Activated gamma-delta T cell treated with Interleukin-2 at 50 U/mL for 16 hours (primary cell): Measurements from ENCODE around the gene NR1H4.
"Not testable (repeated sequence)": the region's sequence is repeated elsewhere in the genome, so short reads cannot be mapped to it uniquely, and the experiment has no call there.

Experiments
- DNase-seq: peaks from one replicate; pipeline ENCODE4 v3.0.0-alpha.2; 2020

The NR1H4 gene

DNA sequence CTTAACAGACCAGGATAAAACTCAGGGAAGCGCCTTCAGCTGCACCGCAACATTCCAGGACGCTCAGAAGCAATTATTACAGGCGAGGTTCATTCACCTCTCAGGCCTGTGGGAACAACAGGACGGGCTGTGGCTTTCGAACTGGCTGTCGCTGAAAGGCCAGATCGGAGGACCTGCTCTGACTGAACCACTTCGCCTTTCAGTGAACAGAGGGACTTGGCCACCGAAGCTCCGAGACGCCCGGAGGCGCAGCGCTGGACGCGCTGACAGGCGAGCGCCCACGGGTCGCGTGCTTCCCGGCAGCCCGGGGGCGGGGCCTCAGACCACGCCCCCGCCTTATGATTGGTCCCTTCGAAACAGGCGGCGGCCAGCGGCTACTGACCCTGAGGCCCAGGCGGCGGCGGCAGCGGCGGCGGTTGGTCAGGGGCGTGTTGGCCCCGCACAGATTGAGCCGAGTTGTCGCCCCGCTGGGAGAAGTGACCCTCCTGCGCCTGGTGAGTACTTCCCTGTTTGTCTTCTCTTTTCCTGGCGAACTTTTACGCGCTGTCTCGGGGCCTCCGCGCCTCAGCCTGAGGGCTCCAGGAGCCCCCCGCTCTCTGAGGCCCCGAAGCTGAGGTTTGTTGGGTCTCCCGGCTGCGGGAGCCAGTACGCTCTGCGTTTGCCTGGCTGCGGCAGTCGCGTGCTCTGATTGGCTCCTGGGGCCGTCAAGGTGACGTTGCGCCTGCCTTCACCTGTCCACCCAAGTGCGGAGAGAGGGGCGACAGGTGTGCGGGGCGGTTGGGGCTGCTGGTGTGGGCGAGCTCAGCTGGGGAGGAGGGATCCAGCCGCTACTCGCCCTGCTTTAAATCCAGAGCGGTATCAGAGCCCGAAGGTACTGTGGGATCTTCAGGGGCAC is 99.9 kb downstream of the NR1H4 start, which contains the start of gene GAS2L3:
TSS of gene GAS2L3 (plus strand) at position 393 of the 895 bp plus-strand sequence. CDS start 21,221 bp downstream, outside the sequence.
- peak; percentile 14 for DNase-seq

DNA sequence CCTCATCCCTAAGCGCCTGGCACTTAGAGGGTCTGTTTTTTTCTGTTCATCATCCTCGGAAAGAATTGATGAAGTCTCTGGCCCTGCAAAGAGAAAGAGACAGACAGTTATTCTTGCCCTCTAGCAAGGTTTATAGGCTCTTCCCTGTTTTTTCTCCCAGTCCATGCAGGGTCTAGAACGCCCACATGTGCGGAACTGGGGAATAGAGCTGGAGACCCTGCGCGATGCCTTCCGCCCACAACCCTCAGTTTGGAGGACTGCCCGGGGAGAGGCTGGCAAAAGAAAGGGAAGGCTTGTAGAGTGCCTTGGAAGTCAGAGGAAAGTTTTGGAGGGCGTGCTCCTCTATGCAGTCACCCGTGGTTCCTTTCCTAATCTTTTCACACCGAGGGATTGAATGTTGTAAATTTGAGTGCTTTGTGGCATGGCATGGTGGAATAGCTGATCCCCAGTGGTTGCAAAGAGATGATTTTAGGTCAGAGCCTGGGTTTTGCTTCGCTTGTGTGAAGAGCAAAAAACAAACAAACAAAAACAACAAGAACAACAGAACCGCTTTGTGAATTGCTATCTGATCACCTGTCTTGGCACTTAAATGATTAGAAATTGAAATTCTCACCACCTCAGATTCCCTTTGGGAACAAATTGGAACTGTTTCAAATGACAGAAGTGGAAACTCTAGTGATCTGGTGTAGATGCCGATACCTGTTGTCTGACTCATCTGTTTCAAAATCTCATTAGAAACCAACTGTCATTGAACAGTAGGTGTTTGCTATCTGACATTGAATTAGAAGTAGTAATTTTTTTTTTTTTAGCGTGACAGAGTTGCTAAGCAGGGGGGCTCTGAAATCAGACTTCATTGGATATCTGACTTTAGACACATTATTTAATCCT is 100.8 kb downstream of the NR1H4 start:
- DNase-seq = no peak

DNA sequence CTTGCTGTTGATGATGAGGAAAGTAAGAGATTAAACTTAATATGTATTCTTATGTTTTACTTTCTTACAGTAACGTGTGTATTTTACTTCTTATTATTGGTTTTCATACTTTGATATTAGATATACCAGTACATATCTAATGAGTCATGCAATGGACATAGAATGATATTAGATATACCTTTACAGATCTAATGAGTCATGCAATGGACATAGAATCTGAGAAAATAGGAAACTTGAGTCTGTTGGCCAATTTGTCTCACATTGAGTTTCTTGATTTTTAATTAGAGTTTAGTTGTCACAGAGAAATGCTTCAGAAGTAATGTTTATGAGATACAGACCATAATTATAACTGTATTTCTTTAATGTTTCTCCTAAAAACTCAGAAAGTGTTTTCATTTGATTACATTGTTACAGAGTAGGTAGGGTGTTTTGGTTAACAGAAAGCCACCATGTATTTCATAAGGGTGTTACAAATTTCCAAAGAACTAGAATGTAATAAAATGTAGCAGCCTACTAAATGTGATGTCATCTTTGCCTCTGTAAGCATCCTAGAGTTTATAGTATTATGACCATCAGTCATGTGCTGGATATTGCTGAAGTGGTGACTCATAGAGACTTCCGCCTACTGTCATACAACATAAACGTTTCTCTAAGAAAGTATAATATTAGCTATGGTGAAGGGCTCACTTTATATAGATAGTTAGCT is 102.8 kb downstream of the NR1H4 start:
- DNase-seq = no peak

DNA sequence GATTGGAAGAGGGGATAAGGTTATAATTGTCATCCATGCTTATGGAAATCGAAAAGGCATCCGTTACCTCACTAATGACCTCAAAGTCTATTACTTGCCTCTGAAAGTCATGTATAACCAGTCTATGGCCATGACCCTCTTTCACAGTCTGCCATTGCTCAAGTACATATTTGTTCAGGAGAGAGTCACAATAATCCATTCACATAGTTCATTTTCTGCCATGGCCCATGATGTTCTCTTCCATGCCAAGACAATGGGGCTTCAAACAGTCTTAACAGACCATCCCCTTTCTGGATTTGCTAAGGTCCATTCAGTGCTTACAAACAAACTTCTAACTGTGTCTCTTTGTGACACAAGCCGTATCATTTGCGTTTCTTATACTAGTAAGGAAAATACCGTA is 105.3 kb downstream of the NR1H4 start:
- DNase-seq = no peak

DNA sequence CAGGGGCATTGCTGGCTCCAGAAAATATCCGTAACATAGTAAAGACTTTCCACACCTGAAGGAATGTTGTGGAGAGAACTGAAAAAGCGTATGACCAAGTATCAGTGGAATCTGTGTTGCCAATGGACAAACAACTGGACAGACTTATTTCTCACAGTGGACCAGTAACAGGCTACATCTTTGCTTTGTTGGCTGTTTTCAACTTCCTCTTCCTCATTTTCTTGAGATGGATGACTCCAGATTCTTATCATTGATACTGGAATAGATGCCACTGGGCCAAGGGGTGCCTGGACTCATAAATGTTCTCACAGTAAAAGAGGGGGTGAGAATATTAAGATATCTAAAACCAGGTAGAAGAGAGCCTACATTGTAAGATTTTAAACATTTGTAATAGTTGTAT is 106.2 kb downstream of the NR1H4 start:
- no peak for DNase-seq

DNA sequence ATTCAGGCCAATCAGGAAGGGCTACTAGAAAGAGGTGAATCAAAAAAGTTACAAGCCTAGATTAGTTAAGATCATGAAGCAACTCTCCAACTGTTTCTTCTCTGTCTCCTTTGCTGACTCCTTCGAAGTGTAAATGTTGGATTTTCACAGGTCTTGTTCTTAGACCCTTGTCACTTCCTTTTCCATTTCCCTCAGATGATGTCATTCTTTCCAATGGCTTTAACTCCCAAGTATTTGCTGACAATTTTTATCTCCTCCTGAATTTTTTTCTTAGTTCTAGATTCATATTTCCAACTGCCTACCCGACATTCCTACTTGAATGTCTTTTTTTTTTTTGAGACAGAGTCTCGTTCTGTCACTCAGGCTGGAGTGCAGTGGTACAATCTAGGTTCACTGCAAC is 110.6 kb downstream of the NR1H4 start:
- DNase-seq = no peak

DNA sequence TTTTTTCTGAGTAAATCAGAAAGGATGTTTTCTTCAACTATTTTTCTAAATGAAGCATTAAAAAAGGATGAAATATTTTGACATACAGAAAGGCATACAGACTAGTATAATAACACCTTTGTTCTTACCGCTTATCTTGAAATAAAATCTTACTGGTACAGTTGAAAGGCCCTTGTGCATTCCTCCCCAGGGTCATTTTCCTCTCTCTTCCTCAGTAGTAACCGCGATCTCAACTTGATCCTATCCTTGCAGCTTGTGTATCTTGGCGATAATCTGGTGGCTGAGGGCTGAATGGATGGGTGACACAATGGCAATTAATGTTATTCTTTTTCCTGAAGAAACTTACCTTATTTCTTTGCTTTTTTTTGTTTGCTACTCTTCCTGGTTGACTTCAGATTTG is 118.3 kb downstream of the NR1H4 start:
- no peak for DNase-seq

DNA sequence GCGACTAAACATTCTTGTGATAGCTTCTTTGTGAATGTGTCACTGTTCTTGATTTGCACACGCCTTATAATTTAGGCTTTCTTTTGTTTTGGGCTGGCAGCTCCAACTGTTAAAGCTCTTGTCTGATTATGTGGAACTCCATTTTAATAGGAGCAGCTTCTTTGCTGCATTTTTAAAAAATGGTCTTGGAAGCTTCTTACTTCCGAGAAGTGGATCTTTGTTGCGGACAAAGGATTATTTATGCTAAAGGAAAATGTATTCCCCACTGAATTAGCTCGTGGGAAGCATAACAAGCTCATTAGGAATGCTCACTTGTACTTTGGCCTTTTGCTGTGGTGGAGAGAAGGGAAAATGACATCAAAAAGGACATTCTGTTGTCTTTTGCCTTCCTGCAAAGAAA is 119.8 kb downstream of the NR1H4 start:
- DNase-seq = no peak

DNA sequence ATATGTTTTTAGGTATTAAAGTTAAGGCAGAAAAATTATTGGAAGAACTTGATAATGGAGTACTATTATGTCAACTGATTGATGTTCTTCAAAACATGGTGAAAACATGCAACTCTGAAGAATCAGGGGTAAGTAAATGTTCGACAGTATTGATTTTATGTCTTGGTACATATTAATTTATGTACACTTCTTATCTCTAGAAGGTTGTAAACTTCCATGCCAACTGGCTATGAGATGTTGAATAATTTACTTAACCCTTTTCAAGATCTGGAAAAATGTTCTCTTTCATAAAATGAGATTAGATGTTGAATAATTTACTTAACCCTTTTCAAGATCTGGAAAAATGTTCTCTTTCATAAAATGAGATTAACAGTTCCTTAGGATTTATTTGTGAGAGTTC is 128.0 kb downstream of the NR1H4 start:
- DNase-seq = no peak

DNA sequence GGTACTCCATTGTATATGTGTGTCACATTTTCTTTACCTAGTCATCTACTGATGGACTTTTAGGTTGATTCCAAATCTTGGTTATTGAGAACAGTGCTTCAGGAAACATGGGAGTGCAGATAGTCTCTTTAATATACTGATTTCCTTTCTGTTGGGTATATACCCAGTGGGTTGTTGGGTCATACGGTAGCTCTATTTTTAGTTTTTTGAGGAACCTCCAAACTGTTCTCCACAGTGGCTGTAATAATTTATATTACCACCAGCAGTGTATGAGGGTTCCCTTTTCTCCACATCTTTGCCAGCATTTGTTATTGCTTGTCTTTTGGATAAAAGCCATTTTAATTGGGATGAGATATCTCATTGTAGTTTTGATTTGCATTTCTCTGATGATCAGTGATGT is 129.3 kb downstream of the NR1H4 start:
- DNase-seq = not testable (repeated sequence)

DNA sequence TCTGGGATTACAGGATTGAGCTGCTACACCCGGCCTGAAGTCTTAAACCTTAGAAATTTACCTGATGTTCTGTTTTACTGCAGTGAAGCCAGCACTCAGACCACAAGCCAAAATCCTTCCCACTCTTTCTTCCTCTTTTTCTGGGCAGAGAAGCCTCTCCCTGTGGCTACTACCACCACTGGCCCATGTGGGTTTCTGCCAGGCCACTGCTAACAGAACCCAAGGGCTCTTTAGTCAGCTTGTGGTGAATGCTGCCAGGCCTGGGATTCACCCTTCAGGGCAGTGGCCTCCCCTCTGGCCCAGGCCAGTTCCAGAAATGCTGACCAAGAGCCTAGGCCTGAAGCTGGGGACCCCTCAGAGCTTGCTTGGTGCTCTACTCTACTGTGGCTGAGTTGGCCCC is 135.1 kb downstream of the NR1H4 start:
- no peak for DNase-seq

DNA sequence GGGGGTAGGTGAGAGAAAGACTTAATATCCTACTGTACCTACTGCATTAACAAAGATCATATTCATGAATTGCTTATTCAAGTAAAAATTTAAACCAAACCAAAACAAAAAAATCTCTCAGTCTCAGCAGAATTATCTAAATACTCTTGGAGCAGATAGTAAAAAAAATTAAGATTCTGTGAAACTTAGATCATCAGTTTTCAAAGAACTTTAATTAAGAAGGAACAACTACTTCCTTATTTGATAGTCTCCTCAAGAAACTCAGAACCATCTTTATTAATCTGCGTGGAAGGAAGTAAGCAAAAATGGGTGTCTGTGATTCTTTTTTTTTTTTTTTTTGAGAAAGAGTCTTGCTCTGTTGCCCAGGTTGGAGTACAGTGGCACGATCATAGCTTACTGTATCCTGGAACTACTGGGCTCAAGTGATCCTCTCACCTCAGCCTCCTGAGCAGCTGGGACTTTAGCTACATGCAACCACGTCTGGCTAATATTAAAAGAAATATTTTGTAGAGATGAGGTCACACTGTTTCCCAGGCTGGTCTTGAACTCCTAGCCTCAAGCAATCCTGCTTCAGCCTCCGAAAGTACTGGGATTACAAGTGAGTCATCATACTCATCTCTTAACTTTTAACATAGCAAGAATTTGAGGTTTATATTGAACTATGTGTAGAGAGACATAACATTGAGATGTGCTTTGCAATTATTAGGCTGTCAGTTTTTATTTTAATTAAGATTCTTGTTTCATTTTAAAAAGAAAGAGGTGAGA is 137.2 kb downstream of the NR1H4 start:
- DNase-seq = no peak

DNA sequence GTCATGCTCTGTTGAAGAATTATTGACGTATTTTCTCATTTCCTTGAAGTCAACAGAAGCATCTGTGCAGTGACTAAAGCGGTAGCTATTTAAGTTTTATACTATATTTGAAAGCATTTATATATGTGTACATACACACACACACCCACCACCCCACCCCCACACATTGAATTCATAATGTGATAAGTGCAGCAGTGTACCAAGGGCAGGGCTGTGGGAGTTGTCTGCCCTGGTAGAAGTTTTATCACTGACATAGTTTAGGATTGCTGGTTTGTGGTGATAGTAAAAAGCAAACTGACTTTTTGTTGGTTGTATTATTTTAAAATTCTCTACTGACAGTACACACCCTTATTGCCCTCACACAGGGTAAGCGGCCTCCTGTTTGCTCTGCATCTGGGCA is 138.9 kb downstream of the NR1H4 start:
- DNase-seq = no peak
